ENCODE measurements around the gene MYD88. TPM values are rescaled to one million over a fixed set of nuclear protein-coding genes. Genes with fewer than 3 reads are reported as not detected.

The MYD88 gene
- total and polyA plus RNA-seq, 2 experiments from 2014 or later, result 6.7 to 32.1 TPM

DNA sequence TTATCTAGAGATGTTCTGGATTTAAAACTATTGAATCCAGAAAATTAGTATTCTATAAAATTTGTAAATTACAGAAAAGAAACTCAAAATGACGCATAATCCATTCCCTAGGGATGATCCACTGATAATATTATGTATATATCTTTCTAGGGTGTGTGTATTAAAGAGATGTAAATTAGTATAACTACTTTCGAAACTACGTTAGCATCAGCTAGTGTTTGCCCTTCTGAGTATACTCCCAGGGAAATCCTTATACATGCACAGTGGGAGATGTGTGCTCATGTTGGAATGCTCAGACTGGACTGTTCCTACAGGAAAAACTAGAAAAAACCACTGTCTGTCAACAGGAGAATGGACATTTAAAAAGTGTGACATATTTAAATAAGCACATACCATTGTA lies 38.0 kb upstream of the MYD88 start:
- Histone ChIP-seq H2AFZ (no peak overlapping the region), H3K4me1 (ENCODE audit: insufficient read depth) (no peaks in the 10 kb centered on the region), H3K79me2 (ENCODE audit: insufficient read depth) (no peaks in the 10 kb centered on the region), H3K27ac (no peak overlapping the region), H3K4me3 (no peak overlapping the region), H4K20me1 (ENCODE audit: insufficient read depth) (no peaks in the 10 kb centered on the region), H3K9ac (no peak overlapping the region), H3K9me3 (ENCODE audit: low read depth) (no peaks in the 10 kb centered on the region), H3K4me2 (ENCODE audit: unreplicated experiment) (no peak overlapping the region), H3K27me3 (replicated peaks; ENCODE audit: insufficient read depth) (peaks cover 24% of the 10 kb centered on the region), H3F3A (ENCODE audit: insufficient read depth) (no peaks in the 10 kb centered on the region), H3K9me2 (ENCODE audit: insufficient read depth) (no peaks in the 10 kb centered on the region), H3K36me3 (ENCODE audit: low read depth) (no peaks in the 10 kb centered on the region)
- TF ChIP-seq EZH2 (IDR thresholded peaks at IDR 0.05; ENCODE audit: insufficient read depth, poor library complexity, severe bottlenecking) (no peak), EZH2phosphoT487 (IDR thresholded peaks at IDR 0.05; ENCODE audit: insufficient read depth, low read depth) (no peak)
- in situ Hi-C loops (cut with MboI), result loop anchor here (25.0 kb wide), 1 partner anchor 387 kb away; the partner anchor contains the start of gene EXOG
- WGBS, 2 experiments (ENCODE audit: low coverage in 1 of 2, low lambda C conversion rate in 2 of 2, missing lambda C conversion rate in 2 of 2), result 83 to 87% methylated on average over 3 of the region's 3 CpGs
- DNase-seq, result no peak

DNA sequence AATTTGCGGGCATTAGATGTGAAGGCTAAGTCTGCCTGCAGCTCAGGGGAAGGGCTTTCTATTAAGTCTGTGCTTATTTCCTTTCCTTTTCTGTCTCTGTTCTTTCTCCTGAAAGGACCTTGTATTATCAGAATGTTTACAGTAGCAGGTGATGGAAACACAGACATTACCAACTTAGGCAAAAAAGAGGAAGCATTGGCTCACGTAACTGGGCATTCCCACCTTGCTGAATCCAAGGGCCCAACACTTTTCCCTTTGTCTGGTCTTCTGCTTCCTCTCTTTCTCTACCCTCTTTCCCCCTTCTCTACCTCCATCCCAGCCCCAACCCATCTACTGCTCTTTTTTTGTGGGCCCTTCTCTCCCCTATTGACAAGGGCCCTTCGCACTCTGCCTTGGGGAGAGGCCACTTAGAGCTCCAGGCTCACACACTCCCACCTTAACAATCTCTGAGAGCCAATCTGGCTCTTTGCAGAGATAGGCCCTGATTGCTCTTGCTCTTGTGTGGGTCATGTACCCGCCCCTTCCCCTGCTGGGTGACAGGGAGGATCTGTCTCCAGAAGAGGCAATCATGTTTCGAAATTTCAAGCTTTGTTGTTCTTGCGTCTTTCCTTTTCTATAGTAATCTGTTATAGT lies 36.5 kb upstream of the MYD88 start:
- WGBS, 2 experiments (ENCODE audit: low coverage in 1 of 2, low lambda C conversion rate in 2 of 2, missing lambda C conversion rate in 2 of 2), result 72 to 84% methylated on average over 6 of the region's 6 CpGs
- in situ Hi-C loops (cut with MboI), result loop anchor here (25.0 kb wide), 1 partner anchor 385 kb away; the partner anchor contains the start of gene EXOG
- no peaks in the 10 kb centered on the region for H3K36me3 ChIP-seq (ENCODE audit: low read depth)

DNA sequence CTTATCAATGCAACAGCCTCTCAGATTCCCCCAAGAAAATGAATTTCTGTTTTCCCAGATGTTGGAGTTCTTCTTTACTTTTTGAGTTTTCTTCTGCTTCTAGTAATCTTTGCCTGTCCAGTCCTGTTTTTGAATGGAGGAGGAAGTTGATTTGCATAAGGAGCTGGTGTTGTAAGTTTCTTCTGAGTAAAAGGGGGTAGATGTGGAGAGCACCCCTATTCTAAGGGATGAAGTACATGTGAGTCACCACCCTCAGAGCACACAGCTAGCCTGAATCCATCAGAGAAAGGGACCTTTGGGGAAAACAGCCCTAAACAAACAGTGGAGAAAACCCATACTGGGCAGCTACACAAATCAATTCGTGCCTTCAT lies 36.0 kb upstream of the MYD88 start:
- H3F3A ChIP-seq (ENCODE audit: insufficient read depth), result no peaks in the 10 kb centered on the region
- peaks cover 17% of the 10 kb centered on the region for H3K27me3 ChIP-seq (replicated peaks; ENCODE audit: insufficient read depth)
- no peaks in the 10 kb centered on the region for H3K36me3 ChIP-seq (ENCODE audit: low read depth)
- in situ Hi-C loops (cut with MboI), result loop anchor here (25.0 kb wide), 1 partner anchor 385 kb away; the partner anchor contains the start of gene EXOG
- no peak overlapping the region for H2AFZ ChIP-seq
- H3K4me3 ChIP-seq, result no peak overlapping the region
- no peaks in the 10 kb centered on the region for H3K9me2 ChIP-seq (ENCODE audit: insufficient read depth)
- WGBS, 2 experiments (ENCODE audit: low coverage in 1 of 2, low lambda C conversion rate in 2 of 2, missing lambda C conversion rate in 2 of 2), result 21 to 46% methylated on average over 1 of the region's 1 CpG
- H3K9ac ChIP-seq, result no peak overlapping the region
- H3K4me1 ChIP-seq (ENCODE audit: insufficient read depth), result no peaks in the 10 kb centered on the region
- H4K20me1 ChIP-seq (ENCODE audit: insufficient read depth), result no peaks in the 10 kb centered on the region
- TF ChIP-seq EZH2phosphoT487 (IDR thresholded peaks at IDR 0.05; ENCODE audit: insufficient read depth, low read depth) (no peak), EZH2 (IDR thresholded peaks at IDR 0.05; ENCODE audit: insufficient read depth, poor library complexity, severe bottlenecking) (no peak)
- no peak for DNase-seq
- no peak overlapping the region for H3K27ac ChIP-seq
- no peak overlapping the region for H3K4me2 ChIP-seq (ENCODE audit: unreplicated experiment)
- H3K79me2 ChIP-seq (ENCODE audit: insufficient read depth), result no peaks in the 10 kb centered on the region
- H3K9me3 ChIP-seq (ENCODE audit: low read depth), result no peaks in the 10 kb centered on the region

More for the DNA sequence above, 36.5 kb upstream of the MYD88 start:
- H3K4me2 ChIP-seq (ENCODE audit: unreplicated experiment), result no peak overlapping the region
- H3K4me1 ChIP-seq (ENCODE audit: insufficient read depth), result no peaks in the 10 kb centered on the region
- H3K4me3 ChIP-seq, result no peak overlapping the region
- no peaks in the 10 kb centered on the region for H3K9me3 ChIP-seq (ENCODE audit: low read depth)
- H2AFZ ChIP-seq, result no peak overlapping the region
- no peaks in the 10 kb centered on the region for H3F3A ChIP-seq (ENCODE audit: insufficient read depth)
- no peaks in the 10 kb centered on the region for H3K9me2 ChIP-seq (ENCODE audit: insufficient read depth)
- H4K20me1 ChIP-seq (ENCODE audit: insufficient read depth), result no peaks in the 10 kb centered on the region
- TF ChIP-seq EZH2 (IDR thresholded peaks at IDR 0.05; ENCODE audit: insufficient read depth, poor library complexity, severe bottlenecking), result no peak
- no peak for TF ChIP-seq EZH2phosphoT487 (IDR thresholded peaks at IDR 0.05; ENCODE audit: insufficient read depth, low read depth)
- DNase-seq, result no peak
- no peaks in the 10 kb centered on the region for H3K79me2 ChIP-seq (ENCODE audit: insufficient read depth)
- H3K9ac ChIP-seq, result no peak overlapping the region
- H3K27ac ChIP-seq, result no peak overlapping the region
- peaks cover 17% of the 10 kb centered on the region for H3K27me3 ChIP-seq (replicated peaks; ENCODE audit: insufficient read depth)

- no peaks in the 10 kb centered on the region for H3K36me3 ChIP-seq (ENCODE audit: low read depth)
- H3K4me1 ChIP-seq (ENCODE audit: insufficient read depth), result no peaks in the 10 kb centered on the region
- no peak overlapping the region for H3K9ac ChIP-seq
- H3K79me2 ChIP-seq (ENCODE audit: insufficient read depth), result no peaks in the 10 kb centered on the region
- H3K9me3 ChIP-seq (ENCODE audit: low read depth), result no peaks in the 10 kb centered on the region
- in situ Hi-C loops (cut with MboI), result loop anchor here (25.0 kb wide), 1 partner anchor 382 kb away; the partner anchor contains the start of gene EXOG
- H3K4me3 ChIP-seq, result no peak overlapping the region
- DNase-seq, result no peak
- H3K27ac ChIP-seq, result no peak overlapping the region
- H3K27me3 ChIP-seq (replicated peaks; ENCODE audit: insufficient read depth), result peaks cover 11% of the 10 kb centered on the region
- no peaks in the 10 kb centered on the region for H3K9me2 ChIP-seq (ENCODE audit: insufficient read depth)
- WGBS, 2 experiments (ENCODE audit: low coverage in 1 of 2, low lambda C conversion rate in 2 of 2, missing lambda C conversion rate in 2 of 2), result 30 to 52% methylated on average over 1 of the region's 1 CpG
- H2AFZ ChIP-seq, result no peak overlapping the region
- no peak overlapping the region for H3K4me2 ChIP-seq (ENCODE audit: unreplicated experiment)
- TF ChIP-seq EZH2phosphoT487 (IDR thresholded peaks at IDR 0.05; ENCODE audit: insufficient read depth, low read depth), result no peak
- TF ChIP-seq EZH2 (IDR thresholded peaks at IDR 0.05; ENCODE audit: insufficient read depth, poor library complexity, severe bottlenecking), result no peak
- H4K20me1 ChIP-seq (ENCODE audit: insufficient read depth), result no peaks in the 10 kb centered on the region
- no peaks in the 10 kb centered on the region for H3F3A ChIP-seq (ENCODE audit: insufficient read depth)
These were observed 32.9 kb upstream of the MYD88 start for GRCh38 chr3:38105525-38105924.
